IPS-18c (cell line): Measurements from ENCODE around the gene CTNND1.
"Not testable (repeated sequence)": the region's sequence is repeated elsewhere in the genome, so short reads cannot be mapped to it uniquely, and the experiment has no call there.

Experiments used
- H3K4me3 ChIP-seq: 2 replicates; pipeline ENCODE4 v1.7.0; 2013; ENCODE audit warnings: low read depth, mild to moderate bottlenecking, low read length, moderate library complexity; ENCODE audit not compliant: insufficient read depth
- H3K9me3 ChIP-seq: one replicate; pipeline ENCODE4 v1.6.1; 2013; ENCODE audit warnings: mild to moderate bottlenecking, low read length, moderate library complexity; ENCODE audit not compliant: control insufficient read depth, insufficient read depth

The CTNND1 gene

GRCh38 chr11:57804466-57804865 lies 42.9 kb downstream of the CTNND1 start:
- no peaks in the 10 kb centered on the region for H3K9me3 ChIP-seq

GRCh38 chr11:57805780-57806179 lies 44.2 kb downstream of the CTNND1 start:
- no peaks in the 10 kb centered on the region for H3K9me3 ChIP-seq
- no peak overlapping the region for H3K4me3 ChIP-seq

More at GRCh38 chr11:57804466-57804865, 42.9 kb downstream of the CTNND1 start:
- H3K4me3 ChIP-seq = no peak overlapping the region

DNA sequence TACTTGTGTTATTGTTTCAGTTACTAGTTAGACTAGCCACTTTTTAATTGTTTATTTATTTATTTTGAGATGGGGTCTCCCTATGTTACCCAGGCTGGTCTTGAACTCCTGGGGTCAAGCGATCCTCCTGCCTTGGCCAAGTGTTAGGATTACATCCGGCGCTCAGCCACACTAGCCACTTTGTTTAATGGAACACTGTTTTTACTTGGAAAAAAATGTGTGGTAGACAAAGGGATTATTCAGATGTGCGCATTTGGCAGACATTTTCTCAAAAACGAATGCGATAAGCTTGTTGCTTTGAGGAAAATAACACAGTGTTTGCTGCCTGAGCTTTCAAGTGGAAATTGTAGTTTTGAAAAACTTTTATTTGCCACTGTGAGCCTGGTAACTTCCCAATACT lies 51.0 kb downstream of the CTNND1 start:
- no peaks in the 10 kb centered on the region for H3K9me3 ChIP-seq
- no peak overlapping the region for H3K4me3 ChIP-seq

DNA sequence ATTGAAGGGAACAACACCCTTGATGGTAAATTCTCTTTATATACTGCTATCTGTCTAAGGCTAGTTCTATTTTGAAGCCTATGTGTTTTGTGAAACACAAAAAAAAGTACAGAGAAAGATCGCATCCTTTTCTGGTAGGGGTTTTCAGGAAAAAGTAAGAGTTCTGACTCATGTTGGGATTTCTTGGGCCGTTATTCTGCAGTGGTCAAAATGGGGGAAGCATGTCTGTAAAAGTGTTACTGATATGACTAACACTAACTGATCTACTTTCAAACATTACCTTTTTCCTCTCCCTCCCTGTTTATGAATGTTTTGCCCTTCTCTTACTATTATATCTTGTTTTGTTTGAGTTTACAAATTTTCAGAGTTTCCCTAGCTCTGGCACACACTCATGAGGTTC lies 53.9 kb downstream of the CTNND1 start:
- Histone ChIP-seq H3K9me3 (no peaks in the 10 kb centered on the region), H3K4me3 (no peak overlapping the region)

GRCh38 chr11:57815877-57816276 lies 54.3 kb downstream of the CTNND1 start:
- H3K4me3 ChIP-seq = no peak overlapping the region
- no peaks in the 10 kb centered on the region for H3K9me3 ChIP-seq

DNA sequence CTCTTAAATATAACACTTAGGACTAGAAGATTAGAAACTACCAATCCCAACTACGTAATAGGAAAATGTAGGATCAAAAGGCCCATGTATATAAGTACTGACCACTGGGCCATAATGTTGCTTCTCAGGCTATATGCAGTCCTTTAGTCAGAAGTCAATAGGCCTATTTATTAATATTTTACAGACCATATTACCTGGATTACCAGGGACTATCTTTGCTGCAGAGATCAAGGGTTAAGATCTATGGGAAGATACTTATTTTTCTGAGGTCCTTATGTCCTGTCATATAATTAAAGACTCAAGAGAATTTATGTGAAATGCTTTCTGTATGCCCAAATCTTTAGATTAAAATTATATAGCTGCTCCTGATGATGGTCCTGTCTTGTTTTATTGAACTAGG lies 57.2 kb downstream of the CTNND1 start:
- Histone ChIP-seq H3K9me3 (no peaks in the 10 kb centered on the region), H3K4me3 (no peak overlapping the region)

- Histone ChIP-seq H3K9me3 (no peaks in the 10 kb centered on the region), H3K4me3 (no peak overlapping the region)
Observed at GRCh38 chr11:57819252-57819979, 57.8 kb downstream of the CTNND1 start.

- no peak overlapping the region for H3K4me3 ChIP-seq
- no peaks in the 10 kb centered on the region for H3K9me3 ChIP-seq
Observed at GRCh38 chr11:57823859-57824258, 62.3 kb downstream of the CTNND1 start.

- no peak overlapping the region for H3K4me3 ChIP-seq
- no peaks in the 10 kb centered on the region for H3K9me3 ChIP-seq
Observed at GRCh38 chr11:57834852-57835251, 73.2 kb downstream of the CTNND1 start.

- not testable (repeated sequence) for H3K4me3 ChIP-seq, H3K9me3 ChIP-seq
Observed at GRCh38 chr11:57838609-57839008, 77.0 kb downstream of the CTNND1 start.

GRCh38 chr11:57842873-57843272 lies 81.3 kb downstream of the CTNND1 start:
- Histone ChIP-seq H3K4me3 (no peak overlapping the region), H3K9me3 (no peaks in the 10 kb centered on the region)

- Histone ChIP-seq H3K4me3 (no peak overlapping the region), H3K9me3 (no peaks in the 10 kb centered on the region)
Observed at GRCh38 chr11:57867966-57868365, 106.4 kb downstream of the CTNND1 start.

DNA sequence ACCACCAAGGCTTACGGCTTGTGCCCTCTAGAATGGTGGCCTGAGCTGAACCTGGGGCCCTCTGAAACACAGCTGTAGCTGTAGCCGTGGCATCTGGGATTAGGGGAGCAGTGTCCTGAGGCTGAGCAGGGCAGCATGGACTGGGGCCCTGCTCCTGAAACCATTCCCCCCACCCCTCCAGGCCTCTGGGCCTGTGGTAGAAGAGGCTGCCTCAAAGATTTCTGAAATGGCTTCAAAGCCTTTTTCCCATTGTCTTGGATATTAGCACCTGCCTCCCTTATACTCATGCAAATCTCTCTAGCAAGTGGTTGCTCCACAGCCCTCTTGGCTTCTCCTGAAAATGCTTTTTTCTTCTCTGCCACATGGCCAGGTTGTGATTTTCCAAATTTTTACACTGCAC lies 106.9 kb downstream of the CTNND1 start:
- Histone ChIP-seq H3K9me3 (no peaks in the 10 kb centered on the region), H3K4me3 (no peak overlapping the region)
